HL-60 (cell line): ENCODE results near the gene RPL10A.

Source experiments
- DNase-seq, 2 experiments: peaks; one replicate each; pipeline ENCODE4 v3.0.0-alpha.2; 2010 to 2020; ENCODE audit warnings: low read depth in 1 of 2, low spot score in 1 of 2
- H3K27ac ChIP-seq: fragments of 250-450 bp; sonication (Bioruptor Pico); replicated peaks from 2 replicates; pipeline ENCODE4 v1.5.1; 2020; ENCODE audit warnings: mild to moderate bottlenecking, moderate library complexity
- H3K27me3 ChIP-seq: fragments of 250-450 bp; sonication (Bioruptor Pico); 2 replicates; pipeline ENCODE4 v1.5.1; 2021; ENCODE audit warnings: mild to moderate bottlenecking, moderate library complexity; ENCODE audit not compliant: insufficient read depth, poor library complexity, severe bottlenecking
- H3K4me3 ChIP-seq: replicated peaks from 2 replicates; pipeline ENCODE4 v1.5.1; 2011; ENCODE audit warnings: mild to moderate bottlenecking, control low read depth, low read length; ENCODE audit not compliant: insufficient read depth
- CTCF ChIP-seq: IDR thresholded peaks from one replicate; pipeline ENCODE4 v1.5.1; 2011; ENCODE audit warnings: low read length, control low read depth, inconsistent platforms; ENCODE audit not compliant: insufficient read depth
- GABPA ChIP-seq: IDR thresholded peaks from 2 replicates; pipeline ENCODE4 v1.6.1; 2012; ENCODE audit warnings: low read depth
- POLR2AphosphoS5 ChIP-seq: IDR thresholded peaks from 2 replicates; pipeline ENCODE4 v1.6.1; 2012; ENCODE audit warnings: low read depth
- REST ChIP-seq: IDR thresholded peaks from 2 replicates; pipeline ENCODE4 v1.6.1; 2012; ENCODE audit warnings: low read depth; ENCODE audit not compliant: insufficient replicate concordance
- SPI1 ChIP-seq: IDR thresholded peaks from 2 replicates; pipeline ENCODE4 v1.6.1; 2012; ENCODE audit warnings: low read depth, mild to moderate bottlenecking, borderline replicate concordance

The RPL10A gene

GRCh38 chr6:35477551-35478179 is 9.5 kb downstream of the RPL10A start:
- TF ChIP-seq POLR2AphosphoS5 (no peak), REST (no peak), SPI1 (no peak), CTCF (no peak)
- Histone ChIP-seq H3K27me3 (no peaks in the 10 kb centered on the region), H3K4me3 (no peak overlapping the region), H3K27ac (no peak overlapping the region)
- no peak for DNase-seq

GRCh38 chr6:35478259-35478658 is 10.1 kb downstream of the RPL10A start:
- Histone ChIP-seq H3K27ac (no peak overlapping the region), H3K27me3 (no peaks in the 10 kb centered on the region), H3K4me3 (no peak overlapping the region)
- TF ChIP-seq POLR2AphosphoS5 (no peak), GABPA (no peak), SPI1 (no peak), CTCF (no peak), REST (no peak)
- no peak for DNase-seq

- Histone ChIP-seq H3K4me3 (no peak overlapping the region), H3K27ac (no peak overlapping the region), H3K27me3 (no peaks in the 10 kb centered on the region)
- DNase-seq = no peak
- TF ChIP-seq SPI1 = no peak
- no peak for TF ChIP-seq REST
- no peak for TF ChIP-seq GABPA
- TF ChIP-seq CTCF = no peak
- no peak for TF ChIP-seq POLR2AphosphoS5
Observed at GRCh38 chr6:35480176-35480575, 12.0 kb downstream of the RPL10A start.
